Neuronal stem cell (in vitro differentiated cells): ENCODE measurements around the gene KLHL25.
A peak's percentile ranks its signal among the peaks of the same experiment; 100 is the strongest.

ENCODE experiments used
- DNase-seq: peaks from one replicate; pipeline ENCODE4 v3.0.0-alpha.2; 2013; ENCODE audit warnings: low spot score
- H2AFZ ChIP-seq: one replicate; pipeline ENCODE4 v1.6.1; 2013; ENCODE audit warnings: mild to moderate bottlenecking, low read length, inconsistent platforms
- H2AK5ac ChIP-seq: 2 replicates; pipeline ENCODE4 v1.6.1; 2013; ENCODE audit warnings: low read depth, mild to moderate bottlenecking, inconsistent platforms, low read length, moderate library complexity, mixed read lengths
- H2BK120ac ChIP-seq: 2 replicates; pipeline ENCODE4 v1.6.1; 2013; ENCODE audit warnings: low read depth, mild to moderate bottlenecking, inconsistent platforms, low read length, moderate library complexity, mixed read lengths
- H2BK12ac ChIP-seq: one replicate; pipeline ENCODE4 v1.6.1; 2013; ENCODE audit warnings: low read length, inconsistent platforms
- H2BK15ac ChIP-seq: 2 replicates; pipeline ENCODE4 v1.6.1; 2013; ENCODE audit warnings: mild to moderate bottlenecking, low read length, inconsistent platforms, mixed read lengths
- H2BK5ac ChIP-seq: one replicate; pipeline ENCODE4 v1.6.1; 2013; ENCODE audit warnings: inconsistent platforms, mild to moderate bottlenecking, low read length, moderate library complexity
- H3K14ac ChIP-seq: one replicate; pipeline ENCODE4 v1.6.1; 2013; ENCODE audit warnings: low read length, inconsistent platforms
- H3K18ac ChIP-seq: 2 replicates; pipeline ENCODE4 v1.6.1; 2013; ENCODE audit warnings: low read length, inconsistent platforms
- H3K23ac ChIP-seq: 2 replicates; pipeline ENCODE4 v1.6.1; 2013; ENCODE audit warnings: low read depth, mild to moderate bottlenecking, mixed read lengths, low read length, inconsistent platforms; ENCODE audit not compliant: poor library complexity
- H3K27ac ChIP-seq: replicated peaks from 3 replicates; pipeline ENCODE4 v1.5.1; 2013; ENCODE audit warnings: low read length, inconsistent platforms
- H3K27me3 ChIP-seq, 3 experiments: 2 replicates each; pipeline ENCODE4 v1.6.1; 2013; ENCODE audit warnings: low read length in 3 of 3, mild to moderate bottlenecking in 2 of 3, inconsistent platforms in 1 of 3, low read depth in 1 of 3, mixed read lengths in 1 of 3, moderate library complexity in 1 of 3; ENCODE audit not compliant: control insufficient read depth in 3 of 3, insufficient read depth in 3 of 3
- H3K36me3 ChIP-seq, 2 donors: replicated peaks in 1 of 2; 2 replicates each; pipeline ENCODE4 v1.6.1; 2013; ENCODE audit warnings: low read length in 2 of 2; ENCODE audit not compliant: control insufficient read depth in 2 of 2, insufficient read depth in 2 of 2
- H3K4ac ChIP-seq: 2 replicates; pipeline ENCODE4 v1.6.1; 2013; ENCODE audit warnings: inconsistent platforms, mild to moderate bottlenecking, low read length, moderate library complexity
- H3K4me1 ChIP-seq, 2 donors: 1 replicate in 1 of 2; 2 replicates in 1 of 2; pipeline ENCODE4 v1.6.1; 2013; ENCODE audit warnings: low read length in 2 of 2, low read depth in 1 of 2; ENCODE audit not compliant: control insufficient read depth in 2 of 2, insufficient read depth in 1 of 2
- H3K4me2 ChIP-seq: one replicate; pipeline ENCODE4 v1.6.1; 2013; ENCODE audit warnings: mild to moderate bottlenecking, low read length, inconsistent platforms; ENCODE audit not compliant: insufficient read depth, poor library complexity, severe bottlenecking
- H3K4me3 ChIP-seq, 2 donors: 2 replicates each; pipeline ENCODE4 v1.5.1; 2013; ENCODE audit warnings: low read length in 2 of 2, mild to moderate bottlenecking in 2 of 2, inconsistent platforms in 1 of 2, moderate library complexity in 1 of 2
- H3K79me1 ChIP-seq: one replicate; pipeline ENCODE4 v1.6.1; 2013; ENCODE audit warnings: low read depth, mild to moderate bottlenecking, inconsistent platforms, low read length, moderate library complexity
- H3K9ac ChIP-seq: one replicate; pipeline ENCODE4 v1.6.1; 2013; ENCODE audit warnings: mild to moderate bottlenecking, low read depth, low read length, inconsistent platforms; ENCODE audit not compliant: poor library complexity
- H3K9me3 ChIP-seq, 2 donors: replicated peaks in 1 of 2; 2 replicates each; pipeline versions ENCODE3 to v1.6.1; 2013; ENCODE audit warnings: low read length in 2 of 2, mild to moderate bottlenecking in 2 of 2, inconsistent platforms in 1 of 2, low read depth in 1 of 2, mixed read lengths in 1 of 2, moderate library complexity in 1 of 2; ENCODE audit not compliant: control insufficient read depth in 2 of 2, insufficient read depth in 1 of 2
- H4K8ac ChIP-seq: one replicate; pipeline ENCODE4 v1.6.1; 2013; ENCODE audit warnings: low read depth, mild to moderate bottlenecking, inconsistent platforms, low read length, moderate library complexity
- H4K91ac ChIP-seq: one replicate; pipeline ENCODE4 v1.6.1; 2013; ENCODE audit warnings: low read length, low read depth, mild to moderate bottlenecking, inconsistent platforms; ENCODE audit not compliant: poor library complexity
- WGBS, 2 donors: extraction: QIAGEN DNeasy Blood & Tissue Kit; methylation state at CpG; one replicate each; pipeline ENCODE4 v1.1.7; 2013; ENCODE audit warnings: missing lambda C conversion rate in 2 of 2, mixed read lengths in 1 of 2; ENCODE audit not compliant: insufficient read length in 2 of 2, insufficient replicate concordance in 1 of 2; ENCODE audit errors: extremely low coverage in 2 of 2; 5-methylcytosine and 5-hydroxymethylcytosine counted together

The KLHL25 gene

GRCh38 chr15:85757939-85758654, 36.6 kb downstream of the KLHL25 start:
- H4K8ac ChIP-seq: no peak overlapping the region
- no peak overlapping the region for H2BK15ac ChIP-seq
- no peak overlapping the region for H3K4me3 ChIP-seq
- H3K4me1 ChIP-seq: peaks cover 0 to 7% of the 10 kb centered on the region in 2 donors
- no peak overlapping the region for H3K4ac ChIP-seq
- WGBS, 2 donors: no CpG with 5 or more reads among the region's 17 CpGs
- H2BK120ac ChIP-seq: no peak overlapping the region
- no peak overlapping the region for H3K14ac ChIP-seq
- H2AFZ ChIP-seq: no peak overlapping the region
- no peak overlapping the region for H3K27ac ChIP-seq
- H3K9ac ChIP-seq: peak overlapping the region; percentile 15
- H3K79me1 ChIP-seq: peaks cover 11% of the 10 kb centered on the region
- H4K91ac ChIP-seq: no peak overlapping the region
- no peaks in the 10 kb centered on the region for H3K27me3 ChIP-seq
- peaks cover 7 to 95% of the 10 kb centered on the region in 2 donors for H3K36me3 ChIP-seq
- no peak overlapping the region for H2AK5ac ChIP-seq
- peak overlapping the region; percentile 49 for H3K23ac ChIP-seq
- no peak overlapping the region for H2BK12ac ChIP-seq
- H3K4me2 ChIP-seq: no peak overlapping the region
- peak overlapping the region; percentile 36 for H3K18ac ChIP-seq
- no peak for DNase-seq
- H2BK5ac ChIP-seq: peak overlapping the region; percentile 83
- H3K9me3 ChIP-seq: no peaks in the 10 kb centered on the region

- H3K23ac ChIP-seq: peak overlapping the region; percentile 11
- no peak overlapping the region for H2BK120ac ChIP-seq
- no peak overlapping the region for H2BK5ac ChIP-seq
- WGBS, 2 donors: no CpG with 5 or more reads among the region's 13 CpGs
- peaks cover 7 to 87% of the 10 kb centered on the region in 2 donors for H3K36me3 ChIP-seq
- no peaks in the 10 kb centered on the region for H3K9me3 ChIP-seq
- no peak overlapping the region for H3K27ac ChIP-seq
- H3K27me3 ChIP-seq: no peaks in the 10 kb centered on the region
- H2AFZ ChIP-seq: no peak overlapping the region
- no peak overlapping the region for H3K14ac ChIP-seq
- peaks cover 5 to 14% of the 10 kb centered on the region in 2 donors for H3K4me1 ChIP-seq
- H2BK12ac ChIP-seq: no peak overlapping the region
- H2BK15ac ChIP-seq: no peak overlapping the region
- peaks cover 11% of the 10 kb centered on the region for H3K79me1 ChIP-seq
- no peak overlapping the region for H3K4me3 ChIP-seq
- no peak overlapping the region for H3K9ac ChIP-seq
- no peak for DNase-seq
- no peak overlapping the region for H4K91ac ChIP-seq
- no peak overlapping the region for H3K4me2 ChIP-seq
- H3K18ac ChIP-seq: no peak overlapping the region
- no peak overlapping the region for H2AK5ac ChIP-seq
- H4K8ac ChIP-seq: no peak overlapping the region
- H3K4ac ChIP-seq: no peak overlapping the region
These were observed 37.4 kb downstream of the KLHL25 start for GRCh38 chr15:85757073-85757938.

GRCh38 chr15:85756411-85757072, 38.2 kb downstream of the KLHL25 start:
- Histone ChIP-seq H3K36me3 (peaks cover 7 to 80% of the 10 kb centered on the region in 2 donors), H3K27me3 (no peaks in the 10 kb centered on the region), H3K4me3 (no peak overlapping the region), H4K8ac (no peak overlapping the region), H3K27ac (no peak overlapping the region), H3K14ac (no peak overlapping the region), H2BK12ac (no peak overlapping the region), H3K4ac (no peak overlapping the region), H3K9me3 (no peaks in the 10 kb centered on the region), H3K4me1 (peaks cover 8 to 17% of the 10 kb centered on the region in 2 donors), H3K9ac (no peak overlapping the region), H3K4me2 (no peak overlapping the region), H2AFZ (no peak overlapping the region), H3K18ac (no peak overlapping the region), H3K23ac (no peak overlapping the region), H2AK5ac (no peak overlapping the region), H2BK5ac (no peak overlapping the region), H2BK120ac (no peak overlapping the region), H2BK15ac (no peak overlapping the region), H4K91ac (no peak overlapping the region), H3K79me1 (peaks cover 11% of the 10 kb centered on the region)
- no CpG with 5 or more reads among the region's 9 CpGs for WGBS, 2 donors
- no peak for DNase-seq

GRCh38 chr15:85755942-85756341, 38.8 kb downstream of the KLHL25 start:
- Histone ChIP-seq H2BK120ac (no peak overlapping the region), H2AK5ac (peak overlapping the region; percentile 16), H2AFZ (no peak overlapping the region), H3K14ac (no peak overlapping the region), H4K8ac (no peak overlapping the region), H3K18ac (no peak overlapping the region), H2BK12ac (no peak overlapping the region), H3K27ac (no peak overlapping the region), H3K4me3 (no peak overlapping the region), H2BK5ac (no peak overlapping the region), H3K36me3 (peaks cover 7 to 74% of the 10 kb centered on the region in 2 donors), H3K23ac (no peak overlapping the region), H3K27me3 (no peaks in the 10 kb centered on the region), H2BK15ac (no peak overlapping the region), H4K91ac (no peak overlapping the region), H3K9me3 (no peaks in the 10 kb centered on the region), H3K4me1 (peaks cover 12 to 21% of the 10 kb centered on the region in 2 donors), H3K4me2 (no peak overlapping the region), H3K9ac (no peak overlapping the region), H3K4ac (no peak overlapping the region), H3K79me1 (peaks cover 10% of the 10 kb centered on the region)
- no CpG with 5 or more reads among the region's 4 CpGs for WGBS, 2 donors
- DNase-seq: no peak
